HG03159 (cell line): ENCODE measurements around the gene OPRL1.

Experiments used
- ATAC-seq: cut with Tn5 transposase; IDR thresholded peaks from one replicate; pipeline ENCODE4 v1.9.1; 2021; ENCODE audit warnings: mild to moderate bottlenecking, moderate library complexity; ENCODE audit not compliant: unreplicated experiment

Gene OPRL1

GRCh38 chr20:64101731-64102621 is 22.1 kb downstream of the OPRL1 start:
- no peak for ATAC-seq

DNA sequence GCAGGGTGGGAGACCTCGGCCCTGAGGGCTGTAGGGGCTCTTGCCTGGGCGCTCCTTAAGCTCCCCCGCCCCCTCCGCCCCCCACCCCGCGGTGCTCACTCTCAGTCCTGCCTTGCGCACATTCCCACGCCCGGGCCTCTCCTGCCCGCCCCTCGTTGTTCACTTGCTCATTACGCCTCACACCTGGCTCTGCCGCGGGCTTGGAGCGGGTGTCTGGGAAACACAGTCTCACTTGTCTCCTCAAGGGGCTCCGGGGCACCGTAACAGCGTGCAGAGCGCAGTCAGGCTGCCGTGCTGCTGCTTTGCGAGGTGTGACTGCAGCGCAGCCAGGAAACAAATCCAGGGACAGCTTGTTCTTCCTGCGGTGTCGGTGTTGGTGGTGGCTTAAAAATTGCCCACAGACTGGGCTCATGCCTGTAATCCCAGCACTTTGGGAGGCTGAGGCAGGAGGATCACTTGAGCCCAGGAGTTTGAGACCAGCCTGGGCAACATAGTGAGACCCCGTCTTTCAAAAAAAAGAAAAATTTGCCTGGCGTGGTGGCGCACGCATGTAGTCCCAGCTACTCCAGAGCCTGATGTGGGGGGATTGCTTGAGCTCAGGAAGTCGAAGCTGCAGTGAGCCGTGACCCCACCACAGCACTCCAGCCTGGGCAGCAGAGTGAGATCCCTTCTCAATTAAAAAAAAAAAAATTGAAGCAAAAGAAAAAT is 22.9 kb downstream of the OPRL1 start:
- no peak for ATAC-seq

- no peak for ATAC-seq
These were observed 24.2 kb downstream of the OPRL1 start for GRCh38 chr20:64103871-64104666.

DNA sequence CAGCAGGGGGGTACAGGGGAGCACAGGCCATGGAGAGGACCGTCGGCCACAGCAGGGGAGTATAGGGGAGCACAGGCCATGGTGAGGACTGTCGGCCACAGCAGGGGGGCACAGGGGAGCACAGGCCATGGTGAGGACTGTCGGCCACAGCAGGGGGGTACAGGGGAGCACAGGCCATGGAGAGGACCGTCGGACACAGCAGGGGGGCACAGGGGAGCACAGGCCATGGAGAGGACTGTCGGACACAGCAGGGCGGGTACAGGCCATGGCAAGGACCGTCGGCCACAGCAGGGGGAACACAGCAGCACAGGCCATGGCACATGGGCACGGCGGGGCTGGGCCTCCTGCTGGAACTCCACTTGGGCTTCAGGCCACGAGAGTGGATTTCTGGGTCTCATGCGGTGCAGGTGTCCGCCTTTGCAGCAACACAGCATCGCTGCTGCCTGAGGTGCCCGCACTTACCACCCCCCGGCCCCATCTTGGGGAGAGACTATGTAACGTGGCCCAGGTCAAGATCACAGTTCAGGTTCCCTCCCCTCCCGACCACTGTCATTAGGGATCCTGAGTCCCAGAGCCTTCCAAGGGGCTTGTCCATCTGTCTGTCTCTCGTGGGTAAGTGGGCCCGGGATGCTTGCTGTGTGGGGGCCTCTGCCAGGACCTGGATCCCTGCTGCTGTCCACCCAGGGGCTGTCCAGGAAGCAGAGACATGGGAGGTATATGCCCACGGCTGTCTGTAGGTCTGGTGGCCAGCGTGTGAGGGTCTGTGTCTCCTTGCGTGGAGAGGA is 25.0 kb downstream of the OPRL1 start:
- ATAC-seq, result no peak

- ATAC-seq, result no peak
These were observed 26.1 kb downstream of the OPRL1 start for GRCh38 chr20:64105846-64106434.

DNA sequence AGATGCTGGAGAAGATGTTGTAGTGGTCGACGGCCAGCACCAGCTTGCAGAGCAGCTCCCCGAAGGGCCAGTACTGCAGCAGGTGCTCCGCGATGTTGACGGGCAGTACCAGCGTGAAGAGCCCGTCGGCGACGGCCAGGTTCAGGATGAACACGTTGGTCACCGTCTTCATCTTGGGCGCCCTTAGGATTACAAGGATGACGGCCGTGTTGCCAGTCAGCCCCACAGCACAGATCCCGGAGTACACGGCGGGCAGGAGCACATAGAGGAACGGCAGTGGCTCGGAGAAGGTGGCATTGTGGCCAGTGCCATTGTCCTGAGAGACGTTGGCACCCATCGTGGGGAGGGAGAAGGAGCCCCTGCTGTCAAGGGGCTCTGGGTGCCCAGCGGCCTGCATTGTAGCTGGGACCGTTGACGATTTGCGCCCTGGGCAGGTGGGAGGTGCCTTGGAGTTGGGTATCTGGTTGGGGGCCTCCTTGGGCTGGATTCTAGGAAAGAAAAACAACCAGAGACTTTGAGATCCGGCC is 26.6 kb downstream of the OPRL1 start:
- ATAC-seq, result no peak

GRCh38 chr20:64106981-64107735 is 27.3 kb downstream of the OPRL1 start, which contains the start of gene NPBWR2:
Gene NPBWR2 (minus strand): TSS chr20:64107565. CDS start chr20:64106831, 734 bp downstream.
- ATAC-seq, result no peak

DNA sequence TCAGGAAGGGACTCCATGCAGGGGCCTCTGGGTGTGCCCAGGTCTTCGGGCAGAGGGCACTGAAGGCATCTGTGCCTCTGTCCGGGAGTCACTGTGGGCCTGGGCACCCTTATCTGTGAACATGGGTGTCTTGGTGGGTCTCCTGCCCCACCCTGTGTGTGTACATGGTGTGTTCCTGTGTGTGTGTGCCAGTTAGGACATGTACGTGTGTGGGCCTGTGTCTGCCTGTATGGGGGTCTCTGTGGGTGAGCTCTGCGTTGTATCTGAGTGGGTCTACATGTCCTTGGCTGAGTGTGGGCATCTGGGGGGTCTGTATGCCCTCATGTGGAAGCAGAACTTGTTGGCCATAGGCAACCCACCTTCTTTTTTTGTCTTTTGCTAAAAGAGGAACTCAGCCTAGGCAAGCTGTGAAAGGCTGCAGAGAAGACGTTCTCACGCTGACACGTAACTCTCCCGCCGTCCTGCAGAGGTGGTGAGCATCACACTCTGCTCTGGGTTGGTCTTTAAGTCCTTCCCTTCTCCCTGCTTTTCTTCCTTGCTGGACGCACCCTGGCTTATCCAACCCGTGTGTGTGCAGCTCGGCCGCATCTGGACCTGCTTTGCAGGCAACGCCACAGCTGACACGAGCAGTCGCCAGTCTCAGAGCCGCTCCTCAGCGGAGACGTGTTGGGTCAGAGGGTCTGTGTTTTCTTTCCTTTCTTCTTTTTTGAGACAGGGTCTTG is 28.0 kb downstream of the OPRL1 start:
- ATAC-seq, result no peak

DNA sequence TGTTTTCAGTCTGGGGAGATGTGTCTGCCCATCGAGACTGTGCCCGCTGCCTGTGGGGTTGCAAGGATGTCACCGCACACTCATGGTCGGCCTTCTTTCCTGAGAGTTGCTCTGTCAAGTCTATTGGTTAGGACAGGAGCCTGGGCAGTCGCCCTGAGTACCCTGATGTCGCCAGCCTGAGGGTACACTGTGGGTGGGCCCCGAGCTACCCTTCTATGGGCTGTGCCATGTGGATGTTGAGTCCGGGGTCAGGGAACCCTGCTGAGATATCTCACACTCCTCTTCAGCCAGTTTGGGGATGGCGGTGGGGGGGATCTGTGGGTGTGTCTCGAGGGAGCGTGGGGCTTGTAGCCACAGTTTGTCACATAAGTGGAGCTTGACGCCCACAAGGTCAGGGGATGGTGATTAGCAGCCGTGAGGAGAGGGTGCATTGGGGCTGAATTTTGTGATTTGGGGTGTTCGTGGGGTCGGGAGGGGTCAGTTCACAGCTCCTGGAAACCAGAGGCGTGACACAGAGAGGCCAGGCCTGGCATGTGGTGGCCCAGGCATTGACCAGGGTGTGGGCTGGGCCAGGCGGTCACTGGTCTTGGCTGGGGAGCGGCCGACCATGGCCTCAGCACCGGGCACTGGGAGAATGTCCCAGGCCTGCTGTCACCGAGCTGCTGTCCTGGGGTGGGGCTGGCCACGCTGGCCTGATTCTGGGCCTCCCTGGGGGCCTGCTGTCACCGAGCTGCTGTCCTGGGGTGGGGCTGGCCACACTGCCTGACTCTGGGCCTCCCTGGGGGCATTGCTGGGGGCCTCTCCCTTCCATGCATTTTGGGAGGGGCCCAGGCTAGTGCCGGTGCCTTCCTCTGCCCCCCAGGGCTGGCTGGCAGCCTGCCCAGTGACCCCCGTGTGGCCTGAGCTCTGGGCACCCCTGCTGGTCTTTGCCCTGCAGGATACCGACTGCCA is 29.1 kb downstream of the OPRL1 start:
- ATAC-seq, result no peak

DNA sequence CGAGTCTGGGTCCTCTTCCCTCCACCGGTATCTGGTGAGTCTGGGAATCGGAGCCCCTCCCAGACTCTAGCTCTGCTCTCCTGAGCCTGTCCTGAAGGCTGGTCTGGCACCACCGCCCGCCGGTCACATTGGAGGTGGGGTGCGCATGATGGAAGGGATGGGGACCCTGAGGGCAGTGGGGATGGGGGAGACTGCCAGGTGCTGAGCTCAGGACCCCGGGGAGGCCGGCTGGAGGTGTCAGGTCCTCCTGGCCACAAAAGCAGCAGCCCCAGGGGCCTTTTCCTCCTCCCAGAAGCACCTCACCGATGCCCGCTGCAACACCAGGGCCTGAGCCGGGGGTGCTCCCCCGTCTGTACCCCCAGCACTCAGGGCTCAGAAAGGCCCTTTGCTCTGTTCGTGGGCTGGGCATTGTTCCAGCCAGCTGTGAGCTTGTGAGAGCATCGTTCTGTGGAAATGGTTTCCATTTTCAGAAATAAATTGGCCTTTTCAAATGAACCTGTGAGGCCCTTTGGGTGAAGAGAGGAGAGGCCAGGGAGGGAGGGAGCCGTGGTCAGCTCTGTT is 30.0 kb downstream of the OPRL1 start:
- ATAC-seq, result no peak

GRCh38 chr20:64110411-64111068 is 30.7 kb downstream of the OPRL1 start:
- no peak for ATAC-seq

DNA sequence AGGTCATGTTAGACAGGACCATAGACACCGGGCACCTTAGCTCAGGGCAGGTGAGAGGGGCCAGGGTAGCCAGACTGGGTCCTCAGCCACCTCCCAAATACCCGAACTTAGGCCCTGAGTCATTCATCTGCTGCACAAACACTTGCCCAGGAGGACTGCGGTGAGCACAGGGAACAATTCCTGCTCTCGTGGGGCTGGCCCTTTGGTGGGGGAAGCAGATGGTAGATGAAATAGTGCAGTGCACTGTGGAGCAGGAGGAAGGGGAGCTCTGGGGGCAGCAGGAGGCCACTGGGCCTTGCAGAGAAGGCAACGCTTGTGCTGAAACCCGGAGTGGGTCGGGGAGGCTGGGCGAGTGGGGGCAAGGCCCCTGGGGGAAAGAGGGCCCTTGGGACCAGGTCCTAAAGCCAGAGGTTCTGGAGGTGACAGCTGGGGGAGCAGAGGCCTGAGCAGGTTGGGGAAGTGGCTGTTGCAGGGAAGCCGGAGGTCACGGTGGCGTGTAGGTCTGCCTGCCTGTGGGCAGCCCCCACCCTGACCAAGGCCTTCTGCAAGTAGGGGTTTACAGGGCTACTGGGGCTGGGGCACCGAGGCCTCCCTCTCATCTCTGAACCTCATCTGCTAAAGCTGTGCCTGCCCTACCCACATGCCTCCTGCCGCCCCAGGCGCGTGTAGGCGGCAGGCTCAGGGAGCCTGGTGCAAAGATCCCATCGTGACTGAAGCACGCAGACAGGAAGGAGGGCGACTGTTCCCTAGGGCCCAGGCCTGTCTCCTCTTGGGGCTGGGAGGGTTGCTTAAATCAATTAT is 32.2 kb downstream of the OPRL1 start:
- ATAC-seq, result no peak

DNA sequence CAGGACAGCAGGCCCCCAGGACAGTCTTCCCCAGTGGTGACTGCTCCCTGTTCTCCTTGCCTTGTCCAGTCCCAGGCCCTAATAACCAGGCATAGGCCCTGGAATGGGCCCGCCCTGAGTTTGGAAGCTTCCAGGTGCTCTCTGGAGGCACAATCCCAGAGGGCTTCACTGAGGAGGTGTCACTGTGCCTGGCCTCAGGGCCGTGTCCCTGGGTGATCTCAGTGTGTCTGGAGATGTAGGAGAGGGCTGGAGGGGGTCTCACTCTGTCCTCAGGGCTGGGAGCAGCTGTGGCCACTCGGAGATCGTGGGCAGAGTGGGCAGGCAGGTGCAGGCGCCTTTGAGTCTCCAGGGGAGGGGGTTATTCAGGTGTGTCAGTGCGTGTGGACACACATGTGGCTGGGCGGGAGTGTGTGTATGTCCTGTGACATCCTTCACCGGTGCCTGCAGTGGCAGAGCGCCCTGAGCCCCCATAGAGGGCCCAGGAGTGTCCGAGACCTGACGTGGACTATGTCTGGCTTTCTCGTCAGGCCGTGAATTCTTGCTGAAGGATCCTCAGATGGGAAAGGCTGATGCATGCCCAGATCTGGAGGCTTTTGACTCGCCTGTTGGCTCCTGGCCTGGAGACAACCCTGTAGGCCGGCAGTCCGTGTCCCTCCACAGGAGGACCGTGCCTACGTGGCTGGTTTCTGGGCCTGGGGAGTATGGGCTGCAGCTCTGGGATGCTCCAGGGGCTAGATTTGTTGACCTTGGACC is 33.0 kb downstream of the OPRL1 start:
- ATAC-seq, result no peak

DNA sequence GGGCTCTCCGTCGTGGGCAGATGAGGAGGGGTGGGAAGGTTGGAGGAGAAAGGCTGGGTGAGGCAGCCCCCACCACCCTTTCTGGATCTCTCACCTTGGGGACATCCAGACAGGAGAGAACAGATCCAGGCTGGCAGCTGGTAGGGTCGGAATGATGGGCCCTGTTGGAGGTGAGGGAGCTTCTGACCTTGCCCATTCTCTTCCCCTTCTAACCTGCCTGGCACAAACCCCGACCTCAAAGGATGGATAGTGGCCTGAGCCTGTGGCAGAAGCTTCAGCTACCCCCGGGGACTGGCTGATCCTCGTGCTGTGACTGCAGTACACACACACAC is 33.5 kb downstream of the OPRL1 start:
- no peak for ATAC-seq

DNA sequence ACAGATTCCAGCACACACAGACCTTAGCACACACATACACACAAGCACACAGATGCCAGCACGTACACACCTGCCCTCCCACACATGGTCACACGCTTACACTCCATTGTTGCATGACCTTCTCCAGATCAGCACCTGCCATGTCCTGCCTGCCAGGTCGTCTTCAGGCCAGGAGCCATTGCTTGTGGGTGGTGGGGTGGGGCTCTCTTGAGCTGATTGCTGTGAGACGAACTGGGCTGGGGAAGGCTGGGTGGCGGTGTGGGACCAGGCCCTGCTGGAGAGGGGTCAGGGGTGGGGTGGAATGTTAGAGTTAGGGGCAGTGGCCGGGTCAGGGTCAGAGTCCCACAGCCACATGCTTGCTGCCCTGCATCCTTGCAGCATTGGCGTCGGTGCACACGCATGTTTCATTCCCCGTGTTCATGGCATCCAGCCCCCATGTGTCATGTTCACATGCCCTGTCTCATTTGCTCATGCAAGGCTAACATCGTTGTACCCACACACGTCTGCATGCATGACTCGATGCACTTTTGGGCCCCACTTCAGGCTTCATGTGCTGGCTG is 34.0 kb downstream of the OPRL1 start:
- no peak for ATAC-seq
